C4-2B (cell line): Measurements from ENCODE around the gene RGP1.

ENCODE experiments used
- CTCF ChIP-seq: fragments of 450-650 bp; conservative IDR thresholded peaks from 2 replicates; pipeline ENCODE4 v1.5.1; 2017; ENCODE audit warnings: mild to moderate bottlenecking
- ZFX ChIP-seq: fragments of 450-650 bp; IDR thresholded peaks from 2 replicates; pipeline ENCODE4 v1.6.1; 2017

GRCh38 chr9:35719546-35719945, 29.5 kb upstream of the RGP1 start:
- no peak for TF ChIP-seq CTCF
- TF ChIP-seq ZFX, result no peak
